Chondrocyte (in vitro differentiated cells): ENCODE results near the gene SGSH. TPM values are rescaled to one million over a fixed set of nuclear protein-coding genes. Genes with fewer than 3 reads are reported as not detected.

Experiments
- DNase-seq: peaks from one replicate; pipeline ENCODE4 v3.0.0; 2021; ENCODE audit warnings: mixed read lengths, low spot score
- H3K27ac Mint-ChIP-seq: one replicate; pipeline ENCODE4 v1.8.0; 2021; ENCODE audit warnings: mild to moderate bottlenecking, moderate library complexity, mixed read lengths; ENCODE audit not compliant: unreplicated experiment
- H3K27me3 Mint-ChIP-seq: 2 replicates; pipeline ENCODE4 v1.8.0; 2021; ENCODE audit warnings: low read depth, mixed read lengths
- H3K36me3 Mint-ChIP-seq: 2 replicates; pipeline ENCODE4 v1.8.0; 2021; ENCODE audit warnings: low read depth, mixed read lengths
- H3K4me1 Mint-ChIP-seq: 2 replicates; pipeline ENCODE4 v1.8.0; 2021; ENCODE audit warnings: low read depth, mild to moderate bottlenecking, mixed read lengths
- H3K4me3 Mint-ChIP-seq: one replicate; pipeline ENCODE4 v1.8.0; 2021; ENCODE audit warnings: mild to moderate bottlenecking, moderate library complexity, mixed read lengths; ENCODE audit not compliant: unreplicated experiment
- H3K9me3 Mint-ChIP-seq: 2 replicates; pipeline ENCODE4 v1.8.0; 2021; ENCODE audit warnings: low read depth, mixed read lengths
- CTCF ChIP-seq: fragments of 200-600 bp; sonication (generic); IDR thresholded peaks from 2 replicates; pipeline ENCODE4 v1.5.0; 2021; ENCODE audit warnings: antibody characterized with exemption, mild to moderate bottlenecking, moderate library complexity
- total RNA-seq: library from RNA; stranded (reverse); gene quantifications from 3 replicates; pipeline ENCODE4 v1.2.1, GENCODE V29; 2021

SGSH gene
- total RNA-seq, 1 donor from 2014 or later = 44.7 TPM

GRCh38 chr17:80191192-80191591, 28.9 kb downstream of the SGSH start:
- H3K27me3 Mint-ChIP-seq = peaks cover 2% of the 10 kb centered on the region
- H3K9me3 Mint-ChIP-seq = no peaks in the 10 kb centered on the region
- H3K4me3 Mint-ChIP-seq = no peak overlapping the region
- peaks cover 18% of the 10 kb centered on the region for H3K4me1 Mint-ChIP-seq
- H3K36me3 Mint-ChIP-seq = no peaks in the 10 kb centered on the region
- no peak overlapping the region for H3K27ac Mint-ChIP-seq
- no peak for DNase-seq
- TF ChIP-seq CTCF = no peak

GRCh38 chr17:80190716-80191115, 29.4 kb downstream of the SGSH start:
- peaks cover 18% of the 10 kb centered on the region for H3K4me1 Mint-ChIP-seq
- H3K27me3 Mint-ChIP-seq = peaks cover 2% of the 10 kb centered on the region
- no peak overlapping the region for H3K27ac Mint-ChIP-seq
- H3K4me3 Mint-ChIP-seq = no peak overlapping the region
- no peaks in the 10 kb centered on the region for H3K36me3 Mint-ChIP-seq
- H3K9me3 Mint-ChIP-seq = no peaks in the 10 kb centered on the region
- DNase-seq = no peak
- no peak for TF ChIP-seq CTCF

GRCh38 chr17:80189611-80190010, 30.5 kb downstream of the SGSH start:
- DNase-seq = no peak
- peaks cover 2% of the 10 kb centered on the region for H3K27me3 Mint-ChIP-seq
- H3K4me3 Mint-ChIP-seq = no peak overlapping the region
- H3K36me3 Mint-ChIP-seq = no peaks in the 10 kb centered on the region
- TF ChIP-seq CTCF = no peak
- H3K4me1 Mint-ChIP-seq = peaks cover 18% of the 10 kb centered on the region
- H3K27ac Mint-ChIP-seq = no peak overlapping the region
- H3K9me3 Mint-ChIP-seq = no peaks in the 10 kb centered on the region

GRCh38 chr17:80187515-80187941, 32.6 kb downstream of the SGSH start:
- Mint-ChIP-seq H3K27ac (no peak overlapping the region), H3K4me3 (no peak overlapping the region), H3K27me3 (peaks cover 3% of the 10 kb centered on the region), H3K9me3 (no peaks in the 10 kb centered on the region), H3K4me1 (peaks cover 11% of the 10 kb centered on the region), H3K36me3 (no peaks in the 10 kb centered on the region)
- no peak for DNase-seq
- TF ChIP-seq CTCF = no peak

DNA sequence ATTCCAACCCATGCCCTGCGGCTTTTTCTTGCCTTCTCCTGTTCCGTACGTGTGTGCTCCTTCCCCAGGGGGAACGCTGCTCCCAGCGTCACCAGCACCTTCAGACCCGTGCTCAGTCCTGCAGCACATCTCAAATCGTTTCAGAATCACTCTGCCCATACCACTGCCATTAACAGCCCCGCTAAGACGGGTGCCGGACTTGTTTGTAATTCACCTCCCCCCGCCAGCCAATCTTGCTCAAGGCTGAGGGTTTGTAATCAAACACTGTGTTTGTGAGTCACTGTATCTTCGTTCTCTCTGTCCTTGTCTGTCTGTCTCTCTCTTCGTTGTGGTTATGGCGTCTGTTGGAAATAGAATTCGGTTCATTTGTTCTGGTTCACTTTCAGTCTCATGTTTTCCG, 33.0 kb downstream of the SGSH start:
- no peak for DNase-seq
- Mint-ChIP-seq H3K4me3 (no peak overlapping the region), H3K36me3 (no peaks in the 10 kb centered on the region), H3K27ac (no peak overlapping the region), H3K4me1 (peaks cover 7% of the 10 kb centered on the region), H3K9me3 (no peaks in the 10 kb centered on the region), H3K27me3 (peaks cover 3% of the 10 kb centered on the region)
- no peak for TF ChIP-seq CTCF
